Activated CD8-positive, alpha-beta memory T cell treated with anti-CD3 and anti-CD28 coated beads, Interleukin-2, amount 50 U/mL, for 1 hour (primary cell): ENCODE measurements around the gene EIF4E1B.

Experiments used
- DNase-seq: peaks from one replicate; pipeline ENCODE4 v3.0.0-alpha.2; 2020; ENCODE audit errors: extremely low read depth

Gene EIF4E1B

DNA sequence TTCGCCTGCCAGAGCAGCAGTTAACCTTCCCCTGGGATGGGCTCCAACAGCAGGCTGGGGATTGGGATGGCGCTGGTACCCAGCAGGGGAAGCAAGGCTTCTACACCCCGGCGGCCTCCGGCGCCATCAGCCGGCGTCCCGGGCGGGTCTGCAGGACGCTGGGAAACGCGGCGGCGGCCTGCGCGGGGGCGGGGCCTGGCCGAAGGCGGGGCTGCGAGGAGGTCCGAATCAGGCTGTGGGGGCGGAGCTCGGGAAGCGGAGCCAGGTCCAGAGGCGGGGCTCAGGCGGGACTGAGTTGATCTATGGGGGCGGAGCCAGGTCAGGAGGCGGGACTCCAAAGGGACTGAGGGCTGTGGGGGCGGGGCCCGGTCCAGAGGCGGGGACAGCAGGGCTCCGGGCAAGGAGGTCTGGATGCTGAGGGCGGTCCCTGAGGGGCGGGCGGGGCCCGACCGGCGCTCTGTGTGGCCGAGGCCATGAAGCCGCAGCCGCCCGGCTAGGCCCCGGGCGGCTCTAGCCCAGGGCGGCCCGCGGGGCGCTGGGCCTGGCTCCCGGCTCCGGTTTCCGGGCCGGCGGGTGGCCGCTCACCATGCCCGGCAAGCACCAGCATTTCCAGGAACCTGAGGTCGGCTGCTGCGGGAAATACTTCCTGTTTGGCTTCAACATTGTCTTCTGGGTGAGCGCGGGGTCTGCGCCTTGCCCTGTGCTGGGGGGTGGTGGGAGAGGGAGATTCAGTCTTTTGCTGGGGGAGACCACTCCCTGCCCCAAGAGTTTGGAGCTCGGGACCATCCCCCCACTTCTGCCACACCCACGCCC lies 16.8 kb downstream of the EIF4E1B start, which contains the start of gene TSPAN17:
Gene TSPAN17 (plus strand): TSS at position 455 of the 813 bp plus-strand sequence. CDS start 132 bp downstream, at position 587.
- peak; percentile 96 for DNase-seq

GRCh38 chr5:176647843-176648473 lies 17.5 kb downstream of the EIF4E1B start:
- DNase-seq: no peak

DNA sequence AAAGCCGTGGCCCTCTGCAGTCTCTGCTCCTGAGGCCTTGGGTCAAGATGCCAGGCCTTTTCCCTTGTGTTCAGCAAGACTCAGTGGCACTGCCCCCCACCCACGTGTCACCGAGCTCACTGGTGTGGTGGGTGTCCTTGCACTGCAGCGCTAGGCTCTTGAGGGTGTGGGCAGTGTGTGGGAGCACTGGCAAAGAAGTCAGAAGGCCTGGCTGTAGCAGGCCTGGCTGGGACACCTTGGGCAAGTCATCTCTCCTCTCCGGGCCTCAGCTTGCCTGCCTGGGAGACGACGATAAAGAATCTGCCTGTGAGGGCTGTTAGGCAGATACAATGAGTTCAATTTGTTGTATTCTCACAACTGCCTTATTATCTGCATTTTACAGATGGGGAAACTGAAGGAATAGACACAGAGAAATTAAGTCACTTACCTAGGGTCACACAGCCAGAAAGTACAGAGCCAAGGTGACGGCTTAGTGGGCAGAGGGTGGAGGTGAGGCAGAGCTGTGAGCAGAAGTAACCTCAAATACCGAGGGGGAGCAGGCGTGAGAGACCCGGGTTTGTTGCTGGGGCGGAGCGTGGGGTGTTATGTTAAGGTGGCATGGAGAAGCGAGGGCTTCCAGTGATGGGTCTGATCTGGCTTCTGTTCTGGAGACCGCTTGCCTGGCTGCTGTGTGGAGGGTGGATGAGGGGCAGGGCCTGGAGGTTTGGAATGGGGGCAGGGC lies 18.2 kb downstream of the EIF4E1B start:
- DNase-seq: peak; percentile 19

- DNase-seq: no peak
These were observed 19.9 kb downstream of the EIF4E1B start for GRCh38 chr5:176650354-176650884.

- no peak for DNase-seq
These were observed 21.1 kb downstream of the EIF4E1B start for GRCh38 chr5:176651472-176651980.

GRCh38 chr5:176652136-176652535 lies 21.7 kb downstream of the EIF4E1B start:
- no peak for DNase-seq

DNA sequence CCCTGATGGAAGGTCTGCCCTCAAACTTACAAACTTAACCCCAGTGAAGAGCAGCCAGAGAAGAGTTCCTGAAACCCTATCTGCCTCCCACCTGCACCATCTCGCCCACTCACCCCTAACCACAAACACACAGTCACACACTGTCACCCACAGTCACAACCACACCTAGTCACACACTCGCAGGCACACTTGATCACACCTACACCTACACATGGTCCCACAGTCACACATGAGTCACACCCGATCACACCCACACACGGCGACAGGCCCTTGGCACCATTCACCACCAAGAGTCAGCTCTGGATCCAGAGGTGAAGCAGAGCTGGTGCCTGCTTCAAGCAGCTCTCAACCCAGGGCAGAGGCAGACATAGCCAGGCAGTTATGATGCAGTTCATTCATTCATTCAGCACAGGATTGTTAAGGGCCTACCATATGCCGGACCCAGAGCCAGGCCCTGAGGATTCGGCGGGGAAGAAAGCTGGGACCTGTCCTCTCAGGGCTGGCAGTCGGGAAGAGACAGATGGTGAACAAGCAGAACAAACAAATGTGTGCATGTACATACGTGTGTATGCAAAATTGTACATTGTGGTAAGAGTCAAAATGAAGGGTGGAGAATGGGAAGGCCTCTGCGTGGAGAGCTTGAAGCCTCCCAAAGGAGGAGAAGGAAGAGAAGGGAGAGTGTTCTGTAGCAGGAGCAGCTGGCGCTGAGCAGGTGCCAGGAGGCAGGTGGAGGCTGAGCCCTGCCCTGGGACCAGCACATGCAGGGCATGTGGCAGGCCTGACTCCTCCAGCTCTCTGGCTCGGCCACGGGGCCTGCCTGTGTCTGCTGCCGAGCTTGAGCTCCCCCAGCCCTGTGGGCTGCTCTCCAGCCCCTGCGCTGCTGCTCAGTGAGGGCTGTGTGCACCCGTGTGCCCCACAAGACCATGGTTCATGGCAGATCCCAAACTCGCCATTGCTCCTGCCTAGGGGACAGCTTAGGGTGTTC lies 23.2 kb downstream of the EIF4E1B start:
- DNase-seq: peak; percentile 36

DNA sequence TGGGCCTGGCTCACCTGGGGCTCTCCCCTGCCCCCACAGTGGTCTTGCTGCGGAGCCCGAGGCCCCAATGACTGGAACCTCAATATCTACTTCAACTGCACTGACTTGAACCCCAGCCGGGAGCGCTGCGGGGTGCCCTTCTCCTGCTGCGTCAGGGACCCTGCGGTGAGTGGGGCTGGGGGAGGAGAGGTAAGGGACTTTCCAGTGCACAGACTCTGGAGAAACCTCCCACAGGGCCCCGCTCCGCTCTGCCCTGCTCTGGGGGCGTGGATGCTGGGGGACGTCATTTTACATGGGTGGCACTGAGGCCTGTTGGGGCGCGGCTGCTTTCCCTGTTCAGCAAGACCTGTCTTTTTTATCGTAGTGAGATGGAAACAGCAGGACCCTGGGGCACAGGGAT lies 24.4 kb downstream of the EIF4E1B start:
- DNase-seq: no peak

DNA sequence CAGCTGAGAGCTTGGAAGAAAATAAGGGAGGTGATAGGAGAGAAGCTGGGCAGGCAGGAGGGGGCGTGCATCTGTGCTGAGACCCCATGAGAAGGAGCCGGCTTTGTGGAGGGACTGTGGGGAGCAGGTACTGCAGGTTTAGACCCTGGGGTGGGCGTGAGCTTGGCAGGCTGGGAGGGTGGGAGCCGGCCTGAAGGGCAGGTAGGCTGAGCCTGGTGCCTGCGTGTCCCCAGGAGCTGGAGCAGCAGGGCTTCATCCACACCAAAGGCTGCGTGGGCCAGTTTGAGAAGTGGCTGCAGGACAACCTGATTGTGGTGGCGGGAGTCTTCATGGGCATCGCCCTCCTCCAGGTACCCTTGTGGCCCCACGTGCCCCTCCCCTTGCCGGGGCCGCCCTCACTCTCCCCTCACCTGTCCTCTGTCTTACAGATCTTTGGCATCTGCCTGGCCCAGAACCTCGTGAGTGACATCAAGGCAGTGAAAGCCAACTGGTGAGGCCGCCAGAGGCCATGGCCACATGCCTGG lies 26.1 kb downstream of the EIF4E1B start:
- no peak for DNase-seq

- peak; percentile 14 for DNase-seq
These were observed 27.6 kb downstream of the EIF4E1B start for GRCh38 chr5:176658007-176658599.

- DNase-seq: no peak
These were observed 28.5 kb downstream of the EIF4E1B start for GRCh38 chr5:176658817-176659511.

DNA sequence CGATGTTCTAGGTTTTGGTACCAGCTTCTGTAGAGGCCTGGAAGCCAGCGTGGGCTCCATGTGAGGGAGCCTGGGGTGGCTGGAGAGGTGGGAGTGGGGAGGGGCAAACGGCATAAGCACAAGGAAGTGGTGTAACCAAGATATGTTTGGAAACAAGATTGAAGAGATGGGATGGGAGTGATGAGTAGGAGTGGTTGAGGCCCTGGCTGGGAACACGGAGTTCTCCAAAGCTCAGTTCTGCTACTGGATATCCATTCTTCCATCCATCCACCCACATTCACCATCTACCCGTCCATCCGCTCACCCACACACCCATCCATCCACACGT lies 29.0 kb downstream of the EIF4E1B start:
- DNase-seq: no peak

- DNase-seq: no peak
These were observed 29.5 kb downstream of the EIF4E1B start for GRCh38 chr5:176659860-176660461.

GRCh38 chr5:176660530-176660859 lies 30.0 kb downstream of the EIF4E1B start:
- no peak for DNase-seq

DNA sequence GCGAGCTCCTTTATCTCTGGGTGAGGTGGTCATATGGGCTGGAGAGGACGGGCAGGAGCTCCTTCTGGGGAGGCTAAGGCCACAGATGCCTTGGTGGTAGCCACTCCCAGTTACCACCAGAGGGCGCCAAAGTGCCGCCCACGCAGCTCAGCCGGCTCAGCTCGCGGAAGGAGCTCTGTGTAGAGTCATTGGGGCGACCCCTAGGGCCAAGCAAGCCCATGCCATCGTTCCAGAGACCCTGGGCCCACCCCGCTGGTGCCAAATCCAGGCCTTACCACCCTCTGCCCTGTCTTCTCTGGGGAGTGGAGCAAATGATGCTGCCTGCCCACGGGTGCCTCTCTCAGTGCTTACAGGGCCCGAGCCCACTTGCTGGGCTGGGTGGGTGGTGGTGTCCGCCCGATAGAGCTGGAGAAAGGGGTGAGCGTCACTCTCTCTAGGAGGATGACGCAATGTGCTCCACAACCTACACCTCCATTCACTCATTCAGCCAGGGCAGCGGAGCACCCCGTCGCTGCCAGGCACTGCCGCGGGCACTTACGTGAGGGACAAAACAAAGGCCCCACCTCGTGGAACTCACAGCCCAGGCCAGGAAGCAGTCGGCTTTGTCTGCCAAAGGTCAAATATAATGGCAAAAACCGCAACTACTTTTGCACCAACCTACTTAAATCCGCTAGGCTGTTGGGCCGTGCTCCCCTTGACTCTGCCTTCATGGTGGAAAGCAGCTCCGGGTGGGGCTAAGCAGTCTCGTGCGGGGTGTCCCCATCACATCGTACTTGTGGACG lies 30.6 kb downstream of the EIF4E1B start:
- DNase-seq: peak; percentile 40

GRCh38 chr5:176661676-176662075 lies 31.2 kb downstream of the EIF4E1B start:
- no peak for DNase-seq

GRCh38 chr5:176662371-176663333 lies 32.2 kb downstream of the EIF4E1B start:
- no peak for DNase-seq
